Measurements from ENCODE around the gene GLRX3. TPM values are rescaled to one million over a fixed set of nuclear protein-coding genes. Genes with fewer than 3 reads are reported as not detected.

GLRX3 gene
- 132 to 142 TPM (median 133 TPM) in 3 replicates for total RNA-seq (2021)
- Bru-seq, nascent RNA: percentile 87 among the genes with signal in this experiment
- long read RNA-seq, experiment 1, transcript GLRX3-202 (12 exons, 3,827 nt): minor isoform, 82 of 536 reads
- long read RNA-seq, experiment 1, transcript GLRX3-201 (11 exons, 1,302 nt): major isoform, 394 of 536 reads
- long read RNA-seq, experiment 1, partial matches to known transcripts: 29 of 536 reads
- long read RNA-seq, experiment 1, other reads (novel, unspliced or antisense): 30 of 536 reads
- long read RNA-seq, experiment 2, transcript GLRX3-202 (12 exons, 3,827 nt): minor isoform, 29 of 217 reads
- long read RNA-seq, experiment 2, transcript GLRX3-201 (11 exons, 1,302 nt): major isoform, 119 of 217 reads
- long read RNA-seq, experiment 2, partial matches to known transcripts: 32 of 217 reads
- long read RNA-seq, experiment 2, other reads (novel, unspliced or antisense): 37 of 217 reads
- long read RNA-seq, experiment 3, transcript GLRX3-201 (11 exons, 1,302 nt): major isoform, 1,035 of 1,257 reads
- long read RNA-seq, experiment 3, transcript GLRX3-202 (12 exons, 3,827 nt): minor isoform, 168 of 1,257 reads
- long read RNA-seq, experiment 3, partial matches to known transcripts: 13 of 1,257 reads
- long read RNA-seq, experiment 3, other reads (novel, unspliced or antisense): 41 of 1,257 reads

GRCh38 chr10:130136226-130137089, at the start of gene GLRX3:
Gene GLRX3 (plus strand): TSS chr10:130136391. CDS start chr10:130136421, 30 bp downstream.
- peaks cover 25% of the 10 kb centered on the region for H3K4me1 Mint-ChIP-seq
- H3K4me3 Mint-ChIP-seq: peak within 1 kb of the TSS; percentile 85
- no peaks in the 10 kb centered on the region for H3K9me3 Mint-ChIP-seq
- peaks cover 6% of the 10 kb centered on the region for H3K27me3 Mint-ChIP-seq (ENCODE audit: low read depth)
- ChIA-PET CTCF (interaction anchor here (1.1 to 3.3 kb wide), 3 partner anchors 9 to 268 kb away, joined by 4 to 39 read pairs (median 16); partner anchors contain the start of gene C10orf143), POLR2A (interaction anchor here (1.9 to 4.2 kb wide), 2 partner anchors 9 to 26 kb away, joined by 6 to 48 read pairs; partner anchors contain the start of gene C10orf143)
- H3K27ac Mint-ChIP-seq: peak within 1 kb of the TSS; percentile 57; the same call in 1 of the 2 replicates
- peak; percentile 88 for ATAC-seq
- H3K36me3 Mint-ChIP-seq: peaks cover 10% of the 10 kb centered on the region
- DNase-seq (ENCODE audit: low spot score): peak; percentile 93
- TF ChIP-seq TCF7 (CRISPR knock-in tag; IDR thresholded peaks at IDR 0.05; ENCODE audit: low read depth): no peak
- TF ChIP-seq ESRRA (CRISPR knock-in tag; IDR thresholded peaks at IDR 0.05; ENCODE audit: borderline replicate concordance): 0 out of 2 replicates have a peak, but pooled peaks have one; percentile 78
- peak; percentile 29; the same call in 1 of the 2 replicates for TF ChIP-seq GABPB1 (CRISPR knock-in tag; IDR thresholded peaks at IDR 0.05)
- 0 out of 2 replicates have a peak, but pooled peaks have one; percentile 43 for TF ChIP-seq ZBTB43 (CRISPR knock-in tag; IDR thresholded peaks at IDR 0.05)
- TF ChIP-seq ARID4B (CRISPR knock-in tag; IDR thresholded peaks at IDR 0.05; ENCODE audit: borderline replicate concordance): peak; percentile 68; the same call in 1 of the 2 replicates
- TF ChIP-seq NR3C1 (CRISPR knock-in tag; conservative IDR thresholded peaks at IDR 0.05; ENCODE audit: low read depth): no peak
- TF ChIP-seq ZBTB21 (CRISPR knock-in tag; IDR thresholded peaks at IDR 0.05; ENCODE audit: borderline replicate concordance): 0 out of 2 replicates have a peak, but pooled peaks have one; percentile 22
- 0 out of 2 replicates have a peak, but pooled peaks have one; percentile 65 for TF ChIP-seq KAT7 (CRISPR knock-in tag; IDR thresholded peaks at IDR 0.05; ENCODE audit: borderline replicate concordance)
- peak; percentile 56; the same call in 1 of the 2 replicates for TF ChIP-seq FOXK1 (CRISPR knock-in tag; IDR thresholded peaks at IDR 0.05)
- TF ChIP-seq IRF2 (CRISPR knock-in tag; IDR thresholded peaks at IDR 0.05; ENCODE audit: borderline replicate concordance, low read depth): no peak
- TF ChIP-seq ETV6 (CRISPR knock-in tag; IDR thresholded peaks at IDR 0.05): 0 out of 2 replicates have a peak, but pooled peaks have one; percentile 39
- TF ChIP-seq PREB (CRISPR knock-in tag; IDR thresholded peaks at IDR 0.05; ENCODE audit: borderline replicate concordance): peak; percentile 65; the same call in 1 of the 2 replicates
- TF ChIP-seq SP1 (CRISPR knock-in tag; conservative IDR thresholded peaks at IDR 0.05): peak; percentile 93
- TF ChIP-seq ZNF232 (CRISPR knock-in tag; IDR thresholded peaks at IDR 0.05): 0 out of 2 replicates have a peak, but pooled peaks have one; percentile 57
- TF ChIP-seq HMGXB4 (CRISPR knock-in tag; IDR thresholded peaks at IDR 0.05): peak; percentile 70; the same call in 1 of the 2 replicates
- peak; percentile 55; the same call in 1 of the 2 replicates for TF ChIP-seq TEAD1 (CRISPR knock-in tag; IDR thresholded peaks at IDR 0.05)
- no peak for TF ChIP-seq JUN (CRISPR knock-in tag; IDR thresholded peaks at IDR 0.05)
- peak; percentile 60; the same call in 1 of the 2 replicates for TF ChIP-seq ZNF219 (CRISPR knock-in tag; IDR thresholded peaks at IDR 0.05; ENCODE audit: borderline replicate concordance)
- 0 out of 2 replicates have a peak, but pooled peaks have one; percentile 36 for TF ChIP-seq ZNF281 (CRISPR knock-in tag; IDR thresholded peaks at IDR 0.05)
- no peak for TF ChIP-seq CREM (CRISPR knock-in tag; IDR thresholded peaks at IDR 0.05)
- TF ChIP-seq, protein P1, sequence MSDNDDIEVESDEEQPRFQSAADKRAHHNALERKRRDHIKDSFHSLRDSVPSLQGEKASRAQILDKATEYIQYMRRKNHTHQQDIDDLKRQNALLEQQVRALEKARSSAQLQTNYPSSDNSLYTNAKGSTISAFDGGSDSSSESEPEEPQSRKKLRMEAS (CRISPR knock-in tag; IDR thresholded peaks at IDR 0.05): peak; percentile 74; the same call in 1 of the 2 replicates
